Renal pelvis (tissue), 4 donors: ENCODE measurements around the gene CMIP. TPM values are rescaled to one million over a fixed set of nuclear protein-coding genes. Genes with fewer than 3 reads are reported as not detected.

Experiments
- DNase-seq: peaks from one replicate; pipeline ENCODE4 v3.0.0-alpha.2; 2013
- polyA plus RNA-seq, 3 donors: library from polyadenylated mRNA; unstranded; fragments of 120-200 nt; gene quantifications; one replicate each; pipeline ENCODE4 v1.2.1, GENCODE V29; 2013; ENCODE audit not compliant: insufficient read length in 3 of 3

The CMIP gene
- polyA plus RNA-seq, 3 donors: 43.5 to 56.5 (median 51.5) TPM

GRCh38 chr16:81617021-81617346 is 172.4 kb downstream of the CMIP start:
- DNase-seq: no peak

- DNase-seq: no peak
Measured at GRCh38 chr16:81618187-81618586, 173.6 kb downstream of the CMIP start.

- no peak for DNase-seq
Measured at GRCh38 chr16:81618661-81619060, 174.1 kb downstream of the CMIP start.

GRCh38 chr16:81620029-81620428 is 175.4 kb downstream of the CMIP start:
- DNase-seq: no peak

- DNase-seq: no peak
Measured at GRCh38 chr16:81620796-81621195, 176.2 kb downstream of the CMIP start.

- DNase-seq: no peak
Measured at GRCh38 chr16:81621496-81621895, 176.9 kb downstream of the CMIP start.

GRCh38 chr16:81623365-81624102 is 178.9 kb downstream of the CMIP start:
- no peak for DNase-seq

GRCh38 chr16:81624403-81624759 is 179.8 kb downstream of the CMIP start:
- DNase-seq: no peak

- DNase-seq: no peak
Measured at GRCh38 chr16:81624760-81625543, 180.3 kb downstream of the CMIP start.

- DNase-seq: no peak
Measured at GRCh38 chr16:81625544-81626153, 181.0 kb downstream of the CMIP start.

GRCh38 chr16:81626181-81626674 is 181.6 kb downstream of the CMIP start:
- DNase-seq: no peak

GRCh38 chr16:81627024-81627423 is 182.4 kb downstream of the CMIP start:
- DNase-seq: no peak

GRCh38 chr16:81627729-81628244 is 183.2 kb downstream of the CMIP start:
- DNase-seq: no peak

GRCh38 chr16:81629034-81629802 is 184.6 kb downstream of the CMIP start:
- DNase-seq: no peak

GRCh38 chr16:81629896-81630634 is 185.5 kb downstream of the CMIP start:
- DNase-seq: no peak

- DNase-seq: peak; percentile 63
Measured at GRCh38 chr16:81630635-81631031, 186.0 kb downstream of the CMIP start.

GRCh38 chr16:81632392-81633146 is 188.0 kb downstream of the CMIP start:
- DNase-seq: no peak

- no peak for DNase-seq
Measured at GRCh38 chr16:81633147-81633619, 188.6 kb downstream of the CMIP start.

- no peak for DNase-seq
Measured at GRCh38 chr16:81633680-81634379, 189.2 kb downstream of the CMIP start.
